OCI-LY7 (cell line): Measurements from ENCODE around the gene SLC10A3. TPM values are rescaled to one million over a fixed set of nuclear protein-coding genes. Genes with fewer than 3 reads are reported as not detected.

Experiments used
- BruUV-seq: library from RNA; stranded (reverse); fragments of 400-500 nt; replicated peaks from 2 replicates; lab custom pipeline; 2021; lab: Mats Ljungman, UMichigan
- CTCF ChIA-PET: fragments of 300-600 bp; sonication (Branson Sonifier 250); formaldehyde crosslinking; loops from one replicate; lab custom pipeline; 2022; ENCODE audit warnings: antibody characterized with exemption; ENCODE audit not compliant: unreplicated experiment; lab: Charles Lee
- POLR2A ChIA-PET: fragments of 300-600 bp; sonication (Branson Sonifier 250); formaldehyde crosslinking; loops from one replicate; lab custom pipeline; 2022; ENCODE audit warnings: antibody characterized with exemption; lab: Charles Lee
- DNase-seq: peaks from one replicate; pipeline ENCODE4 v3.0.0-alpha.2; 2015; ENCODE audit warnings: low spot score
- H2AFZ ChIP-seq: fragments of 200-600 bp; sonication (generic), shearing (Covaris generic); 2 replicates; pipeline ENCODE4 v1.6.1; 2014; ENCODE audit warnings: mild to moderate bottlenecking, antibody characterized with exemption, low read length, moderate library complexity
- H3K27ac ChIP-seq: fragments of 200-600 bp; sonication (generic); 2 replicates; pipeline ENCODE4 v1.5.1; 2014; ENCODE audit warnings: mixed run types, low read depth, mild to moderate bottlenecking, moderate library complexity, low read length, inconsistent platforms; ENCODE audit not compliant: poor library complexity, severe bottlenecking
- H3K36me3 ChIP-seq: fragments of 200-600 bp; sonication (generic); 2 replicates; pipeline ENCODE4 v1.6.1; 2014; ENCODE audit warnings: mild to moderate bottlenecking, antibody characterized with exemption, low read length, moderate library complexity, mixed read lengths; ENCODE audit not compliant: insufficient read depth
- H3K4me1 ChIP-seq: fragments of 200-600 bp; sonication (generic); 2 replicates; pipeline ENCODE4 v1.5.1; 2014; ENCODE audit warnings: mild to moderate bottlenecking, low read length; ENCODE audit not compliant: insufficient read depth, poor library complexity, severe bottlenecking
- H3K4me2 ChIP-seq: fragments of 200-600 bp; sonication (generic); 2 replicates; pipeline ENCODE4 v1.6.1; 2014; ENCODE audit warnings: mild to moderate bottlenecking, low read length
- H3K4me3 ChIP-seq: fragments of 200-600 bp; sonication (generic); 2 replicates; pipeline ENCODE4 v1.5.1; 2014; ENCODE audit warnings: mild to moderate bottlenecking, low read depth, low read length; ENCODE audit not compliant: poor library complexity, severe bottlenecking
- H3K79me2 ChIP-seq: fragments of 200-600 bp; sonication (generic); 2 replicates; pipeline ENCODE4 v1.6.1; 2016; ENCODE audit warnings: low read depth, mild to moderate bottlenecking, low read length, moderate library complexity, mixed read lengths; ENCODE audit not compliant: insufficient read depth
- H3K9me2 ChIP-seq: fragments of 200-600 bp; sonication (generic); 2 replicates; pipeline ENCODE4 v1.6.1; 2016; ENCODE audit warnings: mild to moderate bottlenecking, low read length, mixed read lengths; ENCODE audit not compliant: insufficient read depth
- H3K9me3 ChIP-seq: fragments of 200-600 bp; sonication (generic); 2 replicates; pipeline ENCODE4 v1.6.1; 2014; ENCODE audit warnings: mild to moderate bottlenecking, mixed run types, low read length, mixed read lengths
- H4K20me1 ChIP-seq: fragments of 200-600 bp; sonication (generic); 2 replicates; pipeline ENCODE4 v1.6.1; 2014; ENCODE audit warnings: mild to moderate bottlenecking, antibody characterized with exemption, low read length, moderate library complexity, mixed read lengths; ENCODE audit not compliant: insufficient read depth
- CTCF ChIP-seq: fragments of 200-600 bp; sonication (generic); conservative IDR thresholded peaks from 2 replicates; pipeline ENCODE4 v1.5.1; 2014; ENCODE audit warnings: mild to moderate bottlenecking, antibody characterized with exemption, low read length, moderate library complexity, mixed read lengths
- EZH2phosphoT487 ChIP-seq: fragments of 200-600 bp; sonication (generic); IDR thresholded peaks from 2 replicates; pipeline ENCODE4 v1.6.1; 2018; ENCODE audit warnings: low read depth, borderline replicate concordance, mild to moderate bottlenecking, mixed run types, antibody characterized with exemption, low read length, moderate library complexity, mixed read lengths
- intact Hi-C: fragments of 100-400 bp; cut with micrococcal nuclease; formaldehyde crosslinking; loops from one replicate; pipeline ENCODE4 v1.10.0; 2022; ENCODE audit not compliant: unreplicated experiment
- total RNA-seq, 2 experiments: library from RNA; depleted of rRNA in 1 of 2; stranded (reverse); fragments of >200 nt in 1 of 2; shearing (Covaris generic) in 1 of 2; gene quantifications; 2 replicates each; pipeline ENCODE4 v1.2.3, GENCODE V29; 2014 to 2022

SLC10A3 gene
- total RNA-seq, 2 experiments from 2014 or later, result 14.1 to 15.6 TPM

- Histone ChIP-seq H3K4me1 (peaks cover 43% of the 10 kb centered on the region), H3K4me2 (peak overlapping the region; percentile 83), H3K9me2 (no peaks in the 10 kb centered on the region), H2AFZ (no peak overlapping the region), H4K20me1 (no peaks in the 10 kb centered on the region), H3K79me2 (peaks cover 16% of the 10 kb centered on the region), H3K9me3 (no peaks in the 10 kb centered on the region), H3K36me3 (peaks cover 27% of the 10 kb centered on the region), H3K4me3 (peak overlapping the region; percentile 98), H3K27ac (no peak overlapping the region)
- no TSS peak for BruUV-seq
- TF ChIP-seq EZH2phosphoT487, result no peak
- no peak for TF ChIP-seq CTCF
- CTCF ChIA-PET, result interaction anchor here (0.6 kb wide), 3 partner anchors 26 to 551 kb away, joined by 3 to 5 read pairs (median 3); partner anchors contain the start of gene TMEM187
- POLR2A ChIA-PET, result interaction anchor here (0.5 to 1.0 kb wide), 3 partner anchors 11 to 61 kb away, joined by 3 to 4 read pairs (median 3); no protein-coding TSS in a partner anchor
- intact Hi-C loops, result loop anchor here (5.0 kb wide), 1 partner anchor 40 kb away; no protein-coding TSS in a partner anchor
- DNase-seq, result no peak
These were observed 2.7 kb downstream of the SLC10A3 start for GRCh38 chrX:154487518-154488290.

GRCh38 chrX:154486396-154487207 is 3.8 kb downstream of the SLC10A3 start, which contains the start of gene UBL4A:
Gene UBL4A, minus strand, starts transcription at chrX:154486615. Its CDS starts 31 bp downstream, at chrX:154486584.
- no peaks in the 10 kb centered on the region for H4K20me1 ChIP-seq
- peaks cover 16% of the 10 kb centered on the region for H3K79me2 ChIP-seq
- H3K4me2 ChIP-seq, result peak within 1 kb of the TSS; percentile 83
- TF ChIP-seq CTCF (no peak), EZH2phosphoT487 (no peak)
- ChIA-PET CTCF (interaction anchor here (0.6 kb wide), 1 partner anchor 27 kb away, joined by 3 read pairs; no protein-coding TSS in a partner anchor), POLR2A (interaction anchor here (0.8 to 1.2 kb wide), 4 partner anchors 10 to 41 kb away, joined by 3 to 8 read pairs (median 4); partner anchors contain the start of gene FAM3A)
- H3K9me3 ChIP-seq, result no peaks in the 10 kb centered on the region
- H2AFZ ChIP-seq, result no peak within 1 kb of the TSS
- DNase-seq, result peak; percentile 62
- peak within 1 kb of the TSS; percentile 61 for H3K27ac ChIP-seq
- H3K9me2 ChIP-seq, result no peaks in the 10 kb centered on the region
- peak within 1 kb of the TSS; percentile 98 for H3K4me3 ChIP-seq
- peaks cover 53% of the 10 kb centered on the region for H3K4me1 ChIP-seq
- no TSS peak for BruUV-seq
- intact Hi-C loops, result loop anchor here (5.0 kb wide), 1 partner anchor 41 kb away; no protein-coding TSS in a partner anchor
- peaks cover 27% of the 10 kb centered on the region for H3K36me3 ChIP-seq
